Endothelial cell of umbilical vein (primary cell): ENCODE measurements around the gene SELENOT. TPM values are rescaled to one million over a fixed set of nuclear protein-coding genes. Genes with fewer than 3 reads are reported as not detected.

Experiments used
- BruUV-seq: library from RNA; stranded (reverse); fragments of 400-500 nt; replicated peaks from 2 replicates; lab custom pipeline; 2021; lab: Mats Ljungman, UMichigan
- CTCF ChIA-PET: fragments of 300-600, 350-600 bp; sonication (Branson Sonifier 250); formaldehyde crosslinking; loops from one replicate; lab custom pipeline; 2021; ENCODE audit warnings: antibody characterized with exemption, inconsistent platforms; lab: Charles Lee
- POLR2A ChIA-PET: fragments of 300-600, 350-600 bp; sonication (Branson Sonifier 250); formaldehyde crosslinking; loops from one replicate; lab custom pipeline; 2021; ENCODE audit warnings: antibody characterized with exemption, inconsistent platforms; lab: Charles Lee
- DNase-seq: peaks from one replicate; pipeline ENCODE4 v3.0.0-alpha.2; 2011; ENCODE audit warnings: low read depth, low spot score
- FAIRE-seq: peaks from 2 replicates; lab custom pipeline; 2011; peaks lifted over from hg19 to GRCh38; lab: Jason Lieb, UNC
- H2AFZ ChIP-seq: 2 replicates; pipeline ENCODE4 v1.6.0; 2012; ENCODE audit warnings: low read depth, low read length, control low read depth, inconsistent platforms
- H3K27ac ChIP-seq: 2 replicates; pipeline ENCODE4 v1.5.1; 2011; ENCODE audit warnings: low read depth, mild to moderate bottlenecking, control low read depth, low read length, moderate library complexity; ENCODE audit not compliant: insufficient read depth
- H3K27me3 ChIP-seq, 2 experiments: 2 replicates each; pipeline versions ENCODE4 v1.6.0 to v1.6.1; 2011; ENCODE audit warnings: low read length in 2 of 2, mixed read lengths in 1 of 2; ENCODE audit not compliant: control insufficient read depth in 2 of 2, insufficient read depth in 2 of 2
- H3K36me3 ChIP-seq, 2 experiments: 2 replicates in 1 of 2; 3 replicates in 1 of 2; pipeline ENCODE4 v1.5.1; 2011; ENCODE audit warnings: low read length in 2 of 2, mild to moderate bottlenecking in 1 of 2, moderate library complexity in 1 of 2; ENCODE audit not compliant: control insufficient read depth in 2 of 2, insufficient read depth in 2 of 2; ENCODE audit errors: extremely low read depth in 1 of 2
- H3K4me1 ChIP-seq: 3 replicates; pipeline ENCODE4 v1.5.1; 2011; ENCODE audit warnings: mild to moderate bottlenecking, low read length; ENCODE audit not compliant: control insufficient read depth, insufficient read depth; ENCODE audit errors: extremely low read depth
- H3K4me2 ChIP-seq: 2 replicates; pipeline ENCODE4 v1.6.1; 2011; ENCODE audit warnings: low read length, control low read depth, mixed read lengths; ENCODE audit not compliant: insufficient read depth
- H3K4me3 ChIP-seq, 3 experiments: fragments of 200-600 bp in 1 of 3; sonication (generic), shearing (Covaris generic) in 1 of 3; replicated peaks in 1 of 3; 2 replicates each; pipeline ENCODE4 v1.5.1; 2011 to 2016; ENCODE audit warnings: control low read depth in 3 of 3, low read length in 3 of 3, mild to moderate bottlenecking in 2 of 3, inconsistent platforms in 1 of 3, low read depth in 1 of 3, moderate library complexity in 1 of 3; ENCODE audit not compliant: insufficient read depth in 1 of 3
- H3K79me2 ChIP-seq: 2 replicates; pipeline ENCODE4 v1.6.0; 2012; ENCODE audit warnings: low read length, inconsistent platforms; ENCODE audit not compliant: control insufficient read depth, insufficient read depth
- H3K9ac ChIP-seq: replicated peaks from 2 replicates; pipeline ENCODE3; 2011; ENCODE audit warnings: low read length, control low read depth; ENCODE audit not compliant: insufficient read depth; ENCODE audit errors: extremely low read depth
- H3K9me1 ChIP-seq: replicated peaks from 3 replicates; pipeline ENCODE4 v1.6.0; 2011; ENCODE audit warnings: mild to moderate bottlenecking, low read length; ENCODE audit not compliant: control insufficient read depth, insufficient read depth; ENCODE audit errors: extremely low read depth
- H3K9me3 ChIP-seq: replicated peaks from 2 replicates; pipeline ENCODE4 v1.5.1; 2012; ENCODE audit warnings: low read length, inconsistent platforms; ENCODE audit not compliant: control insufficient read depth, insufficient read depth
- H4K20me1 ChIP-seq: replicated peaks from 2 replicates; pipeline ENCODE3; 2011; ENCODE audit warnings: mild to moderate bottlenecking, low read length; ENCODE audit not compliant: control insufficient read depth, insufficient read depth; ENCODE audit errors: extremely low read depth
- EZH2 ChIP-seq: IDR thresholded peaks from 2 replicates; pipeline ENCODE4 v1.6.1; 2012; ENCODE audit warnings: borderline replicate concordance, low read depth, mild to moderate bottlenecking, moderate library complexity, low read length, inconsistent platforms; ENCODE audit not compliant: severe bottlenecking
- FOS ChIP-seq: IDR thresholded peaks from 2 replicates; pipeline ENCODE4 v1.6.1; 2011; ENCODE audit warnings: mild to moderate bottlenecking, low read length, moderate library complexity, borderline replicate concordance; ENCODE audit not compliant: insufficient read depth
- GATA2 ChIP-seq: IDR thresholded peaks from 2 replicates; pipeline ENCODE4 v1.7.0; 2011; ENCODE audit warnings: low read depth, mild to moderate bottlenecking, moderate library complexity, mixed read lengths, low read length; ENCODE audit not compliant: insufficient read length, insufficient read depth
- JUN ChIP-seq: IDR thresholded peaks from 2 replicates; pipeline ENCODE4 v1.6.1; 2011; ENCODE audit warnings: borderline replicate concordance, low read depth; ENCODE audit not compliant: insufficient read length, insufficient read depth
- MAX ChIP-seq: IDR thresholded peaks from 2 replicates; pipeline ENCODE4 v1.6.1; 2011; ENCODE audit not compliant: insufficient read depth, insufficient read length
- MYC ChIP-seq: IDR thresholded peaks from one replicate; pipeline ENCODE4 v1.6.1; 2011; ENCODE audit warnings: mild to moderate bottlenecking, low read depth, low read length
- POLR2A ChIP-seq: IDR thresholded peaks from 2 replicates; pipeline ENCODE4 v1.6.1; 2012; ENCODE audit warnings: low read depth, mild to moderate bottlenecking, control low read depth, low read length
- POLR2AphosphoS5 ChIP-seq: IDR thresholded peaks from 2 replicates; pipeline ENCODE4 v1.6.1; 2012; ENCODE audit warnings: low read depth, mild to moderate bottlenecking, control low read depth, low read length, moderate library complexity; ENCODE audit not compliant: insufficient read depth
- dilution Hi-C: fragments of 300-500 bp; cut with MboI; formaldehyde crosslinking; loops from one replicate; pipeline ENCODE4 v1.15.0; 2019; ENCODE audit warnings: low sequenced_read_pairs; ENCODE audit not compliant: extremely low pct_ligation_motif_present
- intact Hi-C: fragments of 100-400 bp; cut with micrococcal nuclease; formaldehyde crosslinking; loops from one replicate; pipeline ENCODE4 v1.10.0; 2022
- polyA plus RNA-seq, 4 experiments: library from polyadenylated mRNA; depleted of rRNA in 3 of 4; stranded (reverse) in 3 of 4; unstranded in 1 of 4; fragments of >200 nt; gene quantifications; 2 replicates each; pipeline versions ENCODE4 v1.2.1 to v1.2.3, GENCODE V29; 2011 to 2012; ENCODE audit warnings: missing spikeins in 1 of 4
- total RNA-seq: library from RNA; stranded (reverse); gene quantifications from 2 replicates; pipeline ENCODE4 v1.2.3, GENCODE V29; 2021
- TF ChIP-seq, protein P1 (sequence below), 2 donors: IDR thresholded peaks; 1 replicate in 1 of 2; 2 replicates in 1 of 2; pipeline ENCODE4 v1.5.1; 2011; ENCODE audit warnings: low read length in 2 of 2, mild to moderate bottlenecking in 2 of 2, moderate library complexity in 2 of 2, control low read depth in 1 of 2, inconsistent platforms in 1 of 2, low read depth in 1 of 2; ENCODE audit not compliant: insufficient read depth in 1 of 2; ENCODE audit errors: extremely low read depth in 1 of 2

Gene SELENOT
- total and polyA plus RNA-seq, 2 donors (not counting 3 experiments of a cell fraction or from before 2014, with no cell fraction given) = 103 to 299 TPM

DNA sequence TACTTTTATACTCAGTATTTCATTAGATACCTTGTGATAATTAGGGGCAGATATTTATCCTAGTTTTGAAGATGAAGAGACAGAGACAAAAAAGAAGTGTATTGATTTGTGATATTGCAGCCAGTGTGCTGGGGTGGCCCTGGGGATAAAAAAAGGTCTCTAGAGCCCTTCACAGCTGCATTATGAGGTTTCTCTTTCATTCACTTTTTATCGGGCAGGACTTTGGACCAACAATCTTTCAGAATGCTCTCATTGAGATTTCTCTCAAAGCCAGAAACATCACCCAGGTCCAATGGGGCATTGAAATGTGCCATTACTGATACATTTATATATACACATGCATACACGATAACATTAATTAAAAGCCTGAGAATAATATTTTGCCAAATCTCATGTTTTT lies 20.5 kb upstream of the SELENOT start:
- no peak for DNase-seq
- no peak overlapping the region for H3K27ac ChIP-seq
- no TSS peak for BruUV-seq
- intact Hi-C loops = no loop called here
- dilution Hi-C loops = no loop called here
- H4K20me1 ChIP-seq = no peaks in the 10 kb centered on the region
- no peak for FAIRE-seq
- peaks cover 2 to 20% of the 10 kb centered on the region in 2 experiments for H3K36me3 ChIP-seq
- no peak for TF ChIP-seq EZH2
- TF ChIP-seq POLR2AphosphoS5 = no peak
- TF ChIP-seq GATA2 = no peak
- TF ChIP-seq, protein P1, sequence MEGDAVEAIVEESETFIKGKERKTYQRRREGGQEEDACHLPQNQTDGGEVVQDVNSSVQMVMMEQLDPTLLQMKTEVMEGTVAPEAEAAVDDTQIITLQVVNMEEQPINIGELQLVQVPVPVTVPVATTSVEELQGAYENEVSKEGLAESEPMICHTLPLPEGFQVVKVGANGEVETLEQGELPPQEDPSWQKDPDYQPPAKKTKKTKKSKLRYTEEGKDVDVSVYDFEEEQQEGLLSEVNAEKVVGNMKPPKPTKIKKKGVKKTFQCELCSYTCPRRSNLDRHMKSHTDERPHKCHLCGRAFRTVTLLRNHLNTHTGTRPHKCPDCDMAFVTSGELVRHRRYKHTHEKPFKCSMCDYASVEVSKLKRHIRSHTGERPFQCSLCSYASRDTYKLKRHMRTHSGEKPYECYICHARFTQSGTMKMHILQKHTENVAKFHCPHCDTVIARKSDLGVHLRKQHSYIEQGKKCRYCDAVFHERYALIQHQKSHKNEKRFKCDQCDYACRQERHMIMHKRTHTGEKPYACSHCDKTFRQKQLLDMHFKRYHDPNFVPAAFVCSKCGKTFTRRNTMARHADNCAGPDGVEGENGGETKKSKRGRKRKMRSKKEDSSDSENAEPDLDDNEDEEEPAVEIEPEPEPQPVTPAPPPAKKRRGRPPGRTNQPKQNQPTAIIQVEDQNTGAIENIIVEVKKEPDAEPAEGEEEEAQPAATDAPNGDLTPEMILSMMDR (IDR thresholded peaks at IDR 0.05; ENCODE audit: extremely low read depth in 1 of 2, insufficient read depth in 1 of 2, low read depth in 1 of 2, low read length in 2 of 2) = no peak
- TF ChIP-seq FOS = no peak
- POLR2A ChIA-PET = no interaction called here
- H3K9ac ChIP-seq = no peak overlapping the region
- no peak overlapping the region for H3K4me3 ChIP-seq
- H3K4me2 ChIP-seq = no peak overlapping the region
- no peaks in the 10 kb centered on the region for H3K9me1 ChIP-seq
- no peak overlapping the region for H2AFZ ChIP-seq
- H3K27me3 ChIP-seq = no peaks in the 10 kb centered on the region
- H3K4me1 ChIP-seq = no peaks in the 10 kb centered on the region
- H3K9me3 ChIP-seq = no peaks in the 10 kb centered on the region
- CTCF ChIA-PET = no interaction called here
- H3K79me2 ChIP-seq = no peaks in the 10 kb centered on the region

GRCh38 chr3:150583028-150583427 lies 20.1 kb upstream of the SELENOT start:
- intact Hi-C loops = no loop called here
- no peaks in the 10 kb centered on the region for H3K9me1 ChIP-seq
- H3K4me1 ChIP-seq = no peaks in the 10 kb centered on the region
- H2AFZ ChIP-seq = no peak overlapping the region
- no peak overlapping the region for H3K9ac ChIP-seq
- no peak overlapping the region for H3K4me2 ChIP-seq
- no peak overlapping the region for H3K4me3 ChIP-seq
- no peak overlapping the region for H3K27ac ChIP-seq
- TF ChIP-seq, protein P1 (IDR thresholded peaks at IDR 0.05; ENCODE audit: extremely low read depth in 1 of 2, insufficient read depth in 1 of 2, low read depth in 1 of 2, low read length in 2 of 2) = no peak
- no peak for TF ChIP-seq MAX
- TF ChIP-seq MYC = no peak
- TF ChIP-seq POLR2A = no peak
- no peak for TF ChIP-seq JUN
- TF ChIP-seq EZH2 = no peak
- no peak for TF ChIP-seq FOS
- no peak for TF ChIP-seq GATA2
- H4K20me1 ChIP-seq = no peaks in the 10 kb centered on the region
- dilution Hi-C loops = no loop called here
- DNase-seq (no peak), FAIRE-seq (no peak)
- no peaks in the 10 kb centered on the region for H3K79me2 ChIP-seq
- H3K27me3 ChIP-seq = no peaks in the 10 kb centered on the region
- H3K36me3 ChIP-seq = peaks cover 2 to 20% of the 10 kb centered on the region in 2 experiments
- ChIA-PET CTCF (no interaction called here), POLR2A (no interaction called here)
- H3K9me3 ChIP-seq = no peaks in the 10 kb centered on the region
- BruUV-seq = no TSS peak
